GM10266 (cell line): Measurements from ENCODE around the gene C12orf57.
A peak's percentile ranks its signal among the peaks of the same experiment; 100 is the strongest.

ENCODE experiments used
- DNase-seq: peaks from one replicate; pipeline ENCODE4 v3.0.0; 2012; ENCODE audit errors: extremely low spot score
- CTCF ChIP-seq: IDR thresholded peaks from 2 replicates; pipeline ENCODE4 v1.5.1; 2012; ENCODE audit warnings: mild to moderate bottlenecking, low read depth; ENCODE audit not compliant: control insufficient read depth, insufficient read depth; ENCODE audit errors: missing control alignments

The C12orf57 gene

GRCh38 chr12:6952863-6953441 is 9.1 kb downstream of the C12orf57 start:
- TF ChIP-seq CTCF, result no peak
- no peak for DNase-seq

GRCh38 chr12:6953442-6954315 is 9.9 kb downstream of the C12orf57 start:
- no peak for TF ChIP-seq CTCF
- DNase-seq, result peak; percentile 82

- TF ChIP-seq CTCF, result no peak
- DNase-seq, result no peak
Measured at GRCh38 chr12:6954316-6955107, 10.7 kb downstream of the C12orf57 start.

- no peak for TF ChIP-seq CTCF
- no peak for DNase-seq
Measured at GRCh38 chr12:6955108-6956020, 11.5 kb downstream of the C12orf57 start.

GRCh38 chr12:6956021-6956727 is 12.4 kb downstream of the C12orf57 start:
- DNase-seq, result no peak
- TF ChIP-seq CTCF, result no peak

- TF ChIP-seq CTCF, result no peak
- no peak for DNase-seq
Measured at GRCh38 chr12:6957151-6957701, 13.4 kb downstream of the C12orf57 start.
